IPS DF 4.7 (cell line): ENCODE data around the gene QSOX2.

Experiments
- DNase-seq: peaks from one replicate; pipeline ENCODE4 v3.0.0-alpha.2; 2013; ENCODE audit warnings: low spot score; ENCODE audit errors: extremely low read depth

Gene QSOX2

GRCh38 chr9:136192289-136193126 lies 53.1 kb downstream of the QSOX2 start:
- no peak for DNase-seq

GRCh38 chr9:136191960-136192286 lies 53.7 kb downstream of the QSOX2 start:
- DNase-seq = no peak

GRCh38 chr9:136191099-136191959 lies 54.3 kb downstream of the QSOX2 start:
- DNase-seq = no peak

- DNase-seq = no peak
These were observed 55.0 kb downstream of the QSOX2 start for GRCh38 chr9:136190656-136191055.

DNA sequence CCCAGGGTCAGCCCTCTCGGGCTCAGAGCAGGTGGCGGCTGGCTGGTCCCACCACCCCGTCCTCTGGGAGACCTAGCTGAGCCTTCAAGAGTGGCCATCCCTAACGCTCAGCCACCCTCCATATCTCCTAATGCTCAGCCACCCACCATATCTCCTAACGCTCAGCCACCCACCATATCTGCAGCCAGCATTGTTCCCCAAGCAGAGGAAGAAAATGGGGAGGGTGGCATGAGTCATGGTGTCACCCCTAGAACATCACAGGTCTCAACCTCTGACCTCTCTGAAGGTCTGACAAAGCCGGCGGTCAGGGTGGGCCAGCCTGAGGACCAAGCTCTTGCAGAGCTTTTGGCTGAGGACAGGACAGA lies 55.4 kb downstream of the QSOX2 start:
- DNase-seq = no peak

DNA sequence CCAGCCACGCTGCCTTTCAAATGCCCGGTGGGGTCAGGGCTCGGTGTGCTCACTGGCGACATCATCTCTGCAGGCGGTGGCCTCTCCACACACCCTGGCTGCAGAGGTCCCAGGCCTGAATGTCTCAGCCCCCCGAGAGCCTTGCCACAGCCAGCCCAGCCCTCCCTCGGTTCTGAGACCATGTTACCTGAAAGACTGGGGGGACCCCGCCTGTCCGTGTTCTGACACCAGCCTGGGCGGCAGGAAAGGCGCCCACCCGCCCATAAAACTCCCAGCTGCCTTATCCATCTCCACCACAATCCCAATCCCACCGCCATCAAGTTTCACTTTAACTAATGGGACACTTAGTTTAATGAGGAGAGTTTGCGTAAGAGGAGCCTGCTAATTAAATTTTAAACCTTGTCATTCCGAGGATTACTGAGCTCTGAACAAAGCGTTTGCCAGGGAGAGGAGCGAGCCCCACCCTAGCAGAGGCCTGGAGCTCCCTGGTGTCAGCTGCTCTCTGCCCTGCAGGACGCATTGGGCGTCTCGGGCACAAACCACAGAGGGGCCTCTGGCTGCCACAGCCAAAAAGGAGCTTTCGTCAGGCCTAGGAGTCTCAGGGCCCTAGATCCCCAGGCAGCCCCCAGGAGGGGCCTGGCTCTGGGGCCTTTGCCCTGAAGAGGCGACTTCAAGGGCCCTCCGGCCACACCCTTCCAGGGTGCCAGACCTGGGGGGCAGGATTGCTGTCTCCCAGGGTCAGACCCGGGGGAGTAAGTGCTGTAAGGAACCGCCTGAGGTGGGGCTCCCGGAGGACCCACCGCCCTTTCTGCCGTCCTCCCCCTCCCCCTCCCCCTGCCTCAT lies 56.0 kb downstream of the QSOX2 start:
- DNase-seq = no peak

DNA sequence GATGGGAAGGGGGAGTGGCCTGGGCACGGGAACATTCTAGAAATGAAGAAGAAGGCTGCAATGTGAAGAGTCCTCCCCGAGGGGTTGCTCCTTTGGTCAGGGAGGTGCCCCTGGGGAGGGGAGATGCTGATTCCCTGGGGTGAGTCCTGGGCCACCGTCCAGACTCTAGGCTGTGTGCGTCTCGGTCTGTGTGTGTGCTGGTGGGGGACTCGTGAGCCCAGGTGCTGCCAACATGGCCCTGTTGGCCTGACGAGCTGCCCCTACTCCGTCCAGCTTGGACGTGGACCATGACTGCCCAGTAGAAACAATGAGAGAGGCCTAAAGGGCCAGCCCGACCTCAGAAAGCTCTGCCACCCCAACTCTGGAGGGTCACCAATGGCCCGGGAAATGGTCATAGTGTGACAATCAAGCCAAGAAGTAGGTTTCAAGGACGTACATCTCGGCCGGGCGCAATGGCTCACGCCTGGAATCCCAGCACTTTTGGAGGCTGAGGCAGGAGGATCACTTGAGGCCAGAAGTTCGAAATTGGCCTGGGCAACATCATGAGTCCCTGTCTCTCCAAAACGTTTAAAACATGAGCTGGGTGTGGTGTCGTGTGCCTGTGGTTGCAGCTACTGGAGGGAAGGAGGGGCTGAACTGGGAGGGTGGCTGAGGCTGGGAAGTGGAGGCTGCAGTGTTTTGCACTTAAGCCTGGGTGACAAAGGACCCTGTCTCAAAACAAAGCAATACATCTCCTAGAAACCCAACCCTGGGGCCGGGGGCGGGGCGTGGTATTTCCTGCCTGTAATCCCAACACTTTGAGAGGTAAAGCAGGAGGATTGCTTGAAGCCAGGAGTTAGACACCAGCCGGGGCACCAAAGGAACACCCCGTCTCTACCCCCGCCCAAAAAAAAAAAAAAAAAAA lies 57.7 kb downstream of the QSOX2 start:
- no peak for DNase-seq

GRCh38 chr9:136187197-136187596 lies 58.4 kb downstream of the QSOX2 start:
- DNase-seq = no peak

GRCh38 chr9:136186386-136186785 lies 59.2 kb downstream of the QSOX2 start:
- no peak for DNase-seq

DNA sequence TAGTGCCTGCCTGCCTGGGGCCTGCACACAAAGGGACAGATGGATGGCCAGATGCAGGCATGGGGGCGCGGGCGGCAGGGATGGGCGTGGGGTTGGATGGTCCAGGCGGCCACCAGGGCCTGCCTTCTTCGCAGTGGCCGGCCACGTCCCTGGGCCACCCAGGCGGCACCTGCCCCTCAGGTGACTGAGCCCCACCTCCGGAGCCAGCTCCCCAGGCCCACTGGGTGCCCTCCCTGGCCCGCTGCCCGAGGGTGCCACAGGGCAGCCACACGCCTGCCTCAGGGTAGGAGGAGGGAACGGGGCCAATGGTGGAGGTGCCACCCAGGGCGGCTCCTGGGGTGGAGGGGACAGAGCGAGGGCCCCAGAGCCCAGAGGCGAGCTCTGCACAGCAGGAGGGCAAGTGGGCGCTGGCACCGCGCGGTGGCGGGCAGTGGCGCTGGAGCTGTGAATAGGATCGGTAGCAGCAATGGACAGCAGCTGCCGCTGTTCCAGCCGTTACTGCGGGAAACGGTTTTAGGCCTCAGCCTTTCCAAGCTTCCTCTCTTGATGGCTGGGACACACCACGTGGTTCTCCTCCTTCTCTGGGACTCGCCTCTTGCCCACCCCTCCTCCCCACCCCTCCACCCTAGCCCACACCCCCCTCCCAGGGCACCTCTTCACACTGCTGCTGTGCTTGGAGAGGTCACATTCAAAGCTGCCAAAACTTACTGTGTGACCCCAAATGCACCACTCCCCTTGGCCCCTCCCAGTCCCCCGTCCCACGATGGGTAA lies 59.8 kb downstream of the QSOX2 start:
- DNase-seq = no peak

- DNase-seq = no peak
These were observed 60.5 kb downstream of the QSOX2 start for GRCh38 chr9:136185066-136185465.

GRCh38 chr9:136182850-136183422 lies 62.7 kb downstream of the QSOX2 start:
- no peak for DNase-seq

- no peak for DNase-seq
These were observed 63.2 kb downstream of the QSOX2 start for GRCh38 chr9:136182420-136182787.

GRCh38 chr9:136181784-136182419 lies 63.7 kb downstream of the QSOX2 start:
- DNase-seq = no peak

DNA sequence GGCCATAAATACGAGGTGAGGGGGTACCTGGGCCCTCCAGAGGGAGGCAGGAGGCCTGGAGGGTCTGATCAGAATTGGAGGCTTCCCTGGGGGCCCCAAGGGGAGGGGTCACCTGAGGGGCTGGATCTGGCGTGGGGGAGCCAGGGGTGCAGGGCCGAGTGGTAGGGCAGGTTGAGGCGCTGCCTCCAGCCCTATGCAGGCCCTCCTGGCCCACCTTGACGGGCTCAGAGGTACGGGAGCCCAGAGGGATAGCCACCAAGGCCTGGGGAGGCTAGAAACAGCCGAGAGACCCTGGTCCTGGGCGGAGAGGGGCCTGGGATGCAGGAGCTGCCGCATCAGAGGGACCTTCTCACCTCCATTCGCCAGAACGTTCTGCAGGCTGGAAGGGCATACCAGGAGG lies 65.0 kb downstream of the QSOX2 start:
- no peak for DNase-seq

DNA sequence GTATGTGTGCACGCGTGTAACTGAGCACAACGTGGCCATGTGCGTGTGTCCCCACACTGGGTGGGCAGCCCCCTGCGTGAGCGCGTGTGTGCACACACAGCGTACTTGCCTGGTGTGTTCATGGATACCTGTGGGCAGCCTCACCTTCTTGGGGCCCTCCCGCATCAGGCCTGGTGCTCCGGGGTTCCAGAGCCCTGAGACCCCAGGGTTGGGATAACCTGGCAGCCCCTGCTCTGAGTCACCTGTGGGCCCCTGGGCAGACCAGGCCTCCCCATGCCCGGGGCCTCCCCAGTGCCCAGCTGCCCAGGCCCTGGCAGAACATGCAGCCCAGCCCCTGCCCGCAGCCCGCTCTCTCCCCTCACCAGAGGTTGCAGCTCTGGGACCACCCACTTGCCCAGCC lies 65.9 kb downstream of the QSOX2 start:
- no peak for DNase-seq

GRCh38 chr9:136179101-136179616 lies 66.5 kb downstream of the QSOX2 start:
- DNase-seq = no peak

DNA sequence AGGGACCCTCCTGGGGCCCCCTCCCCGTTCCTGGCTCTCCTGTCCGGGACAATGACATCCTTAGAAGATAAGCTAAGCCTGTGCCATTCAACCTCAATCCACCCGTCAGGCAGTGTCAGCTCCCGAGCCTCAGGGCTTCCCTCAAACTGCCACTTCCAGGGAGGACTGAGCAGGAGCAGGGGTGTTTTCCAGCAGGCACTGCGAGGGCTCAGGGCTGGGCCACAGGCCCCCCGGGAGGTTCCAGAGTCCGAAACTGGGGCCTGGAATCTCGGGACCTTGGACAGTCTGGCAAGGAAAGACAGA lies 66.9 kb downstream of the QSOX2 start:
- no peak for DNase-seq

DNA sequence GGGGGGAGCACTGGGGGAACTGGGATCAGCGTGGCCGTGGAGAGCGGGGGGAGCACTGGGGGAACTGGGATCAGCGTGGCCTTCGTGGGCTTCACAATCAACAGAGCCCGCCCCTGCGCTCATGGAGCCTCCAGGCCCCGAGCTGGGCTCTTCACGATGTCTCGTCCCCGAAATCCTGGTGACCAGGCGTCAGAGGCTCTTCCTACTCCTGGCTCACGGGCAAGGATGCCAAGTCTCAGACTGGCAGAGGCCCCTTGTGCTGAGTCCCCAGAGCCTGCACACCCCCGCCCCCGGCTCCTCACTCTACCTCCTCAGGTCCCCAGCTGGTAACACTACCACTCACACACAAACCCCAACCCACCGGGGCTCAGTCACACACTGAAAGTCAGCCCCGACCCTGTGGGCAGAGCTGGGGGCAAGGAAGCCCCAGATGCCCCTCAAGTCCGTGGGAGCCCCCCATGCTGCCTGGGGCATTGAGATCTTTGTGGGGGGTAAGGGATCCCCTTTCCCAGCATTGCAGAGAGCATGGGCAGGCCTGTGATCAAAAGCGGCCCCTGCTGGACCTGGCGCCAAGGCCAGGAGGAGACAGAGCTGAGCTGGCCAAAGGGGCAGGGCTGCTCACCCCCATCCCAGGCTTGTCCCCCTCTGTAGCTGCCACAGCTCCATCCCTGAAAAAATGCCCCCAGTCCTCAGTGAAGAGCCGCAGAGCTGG lies 67.4 kb downstream of the QSOX2 start:
- no peak for DNase-seq
